ENCODE results near the gene PKM. TPM values are rescaled to one million over a fixed set of nuclear protein-coding genes. Genes with fewer than 3 reads are reported as not detected.
"Not testable (repeated sequence)": the region's sequence is repeated elsewhere in the genome, so short reads cannot be mapped to it uniquely, and the experiment has no call there.

Gene PKM
- total RNA-seq, 2 donors from 2014 or later, result 554 to 783 TPM

GRCh38 chr15:72189250-72189902, 41.6 kb downstream of the PKM start:
- intact Hi-C loops (cut with DNase I), result no loop called here
- no peak for DNase-seq (ENCODE audit: low spot score)

GRCh38 chr15:72184165-72184811, 46.7 kb downstream of the PKM start:
- intact Hi-C loops (cut with DNase I), result no loop called here
- peak; percentile 74 for DNase-seq (ENCODE audit: low spot score)

DNA sequence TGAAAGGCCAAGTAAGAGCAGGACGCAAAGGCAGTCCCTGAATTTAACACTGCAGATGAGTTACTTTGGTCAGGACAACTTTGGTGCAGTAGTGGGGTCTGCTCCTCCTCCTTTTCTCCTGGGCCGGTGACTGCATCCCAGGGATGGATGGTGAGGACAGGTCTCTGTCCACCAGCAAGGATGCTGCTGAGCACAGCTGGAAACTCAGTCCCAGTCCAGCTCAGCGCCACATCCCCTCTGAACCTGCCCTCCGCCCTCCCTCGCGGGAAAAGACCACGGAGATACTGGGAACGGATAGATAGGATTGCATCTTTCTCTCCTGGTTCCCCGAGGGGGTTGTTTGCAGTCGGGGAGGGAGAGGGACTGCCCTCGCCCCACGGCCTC, 47.2 kb downstream of the PKM start:
- intact Hi-C loops (cut with DNase I), result no loop called here
- peak; percentile 70 for DNase-seq (ENCODE audit: low spot score)

GRCh38 chr15:72182673-72183072, 48.3 kb downstream of the PKM start:
- peak; percentile 9 for DNase-seq (ENCODE audit: low spot score)
- intact Hi-C loops (cut with DNase I), result no loop called here

- intact Hi-C loops (cut with DNase I), result no loop called here
- DNase-seq (ENCODE audit: low spot score), result no peak
These were observed 48.7 kb downstream of the PKM start for GRCh38 chr15:72182244-72182643.

DNA sequence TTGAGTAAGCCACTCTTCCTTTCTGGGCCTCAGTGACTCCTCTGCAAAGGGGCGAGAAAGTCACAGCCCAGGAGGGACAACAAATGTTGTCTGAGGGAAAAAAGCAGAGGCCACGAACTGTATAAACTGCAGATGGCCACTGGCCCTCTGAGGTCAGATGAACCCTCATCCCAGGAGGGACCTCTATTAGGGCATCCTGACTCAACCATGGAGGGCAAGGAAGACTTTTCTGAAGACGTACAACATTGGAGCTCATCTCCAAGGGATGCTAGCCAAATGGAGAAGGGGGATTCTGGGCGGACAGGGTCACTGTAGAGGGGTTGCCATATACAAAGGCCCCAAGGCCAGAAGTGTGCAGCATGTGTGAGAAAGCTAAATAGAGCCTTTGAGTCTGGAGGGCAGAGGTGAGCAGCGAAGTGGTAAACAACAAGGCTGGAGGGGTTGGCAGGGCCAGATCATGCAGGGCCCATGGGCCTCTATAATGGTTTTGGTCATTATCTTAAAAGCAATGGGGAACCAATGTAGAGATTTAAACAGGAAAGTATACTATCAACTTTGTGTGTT, 50.1 kb downstream of the PKM start:
- intact Hi-C loops (cut with DNase I), result no loop called here
- DNase-seq (ENCODE audit: low spot score), result peak; percentile 24

- intact Hi-C loops (cut with DNase I), result no loop called here
- DNase-seq (ENCODE audit: low spot score), result peak; percentile 81
These were observed 50.9 kb downstream of the PKM start for GRCh38 chr15:72179950-72180581.

DNA sequence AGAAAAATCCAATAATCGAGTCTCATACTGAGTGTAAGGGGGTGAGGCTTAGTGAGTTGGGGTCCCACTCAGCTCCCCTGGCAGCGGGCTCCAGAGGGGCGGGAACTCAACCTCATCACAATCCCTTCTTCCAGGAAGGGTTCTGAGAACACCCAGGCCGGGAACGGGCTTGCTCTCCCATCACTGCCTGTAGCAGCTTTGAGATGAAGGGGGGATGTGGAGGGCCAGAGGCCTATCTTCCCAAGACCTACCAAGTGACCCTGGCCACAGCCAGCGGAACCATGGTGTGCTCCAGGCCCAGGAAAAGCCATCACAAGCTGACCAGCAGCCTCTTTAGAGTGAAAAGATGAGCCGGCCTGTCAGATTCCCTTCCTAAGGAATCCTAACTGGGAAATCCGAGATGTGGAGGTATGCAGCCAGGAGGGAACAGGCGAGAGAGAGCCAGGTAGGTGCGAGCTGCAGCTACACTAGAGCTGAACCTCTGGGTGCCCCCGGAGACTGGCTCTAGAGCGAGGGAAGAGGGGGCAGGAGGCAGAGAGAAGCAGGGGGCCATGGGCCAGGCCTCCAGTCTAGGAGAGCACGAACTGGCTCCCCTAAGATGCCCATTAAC, 51.9 kb downstream of the PKM start:
- peak; percentile 67 for DNase-seq (ENCODE audit: low spot score)
- intact Hi-C loops (cut with DNase I), result no loop called here

DNA sequence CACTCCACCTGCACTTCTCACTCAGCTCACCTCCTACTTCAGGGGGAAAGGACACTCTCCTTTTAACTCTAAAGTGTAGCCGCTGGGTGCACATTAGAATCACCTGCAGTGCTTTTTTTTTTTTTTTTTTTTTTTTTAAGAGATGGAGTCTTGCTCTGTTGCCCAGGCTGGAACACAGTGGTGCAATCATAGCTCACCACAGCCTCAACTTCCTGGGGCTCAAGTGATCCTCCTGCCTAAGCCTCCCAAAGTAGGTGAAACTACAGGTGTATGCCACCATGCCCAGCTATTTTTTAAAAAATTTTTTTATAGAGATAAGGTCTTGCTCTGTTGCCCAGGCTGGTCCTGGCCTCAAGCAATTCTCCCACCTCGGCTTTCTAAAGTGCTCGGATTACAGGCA, 54.2 kb downstream of the PKM start:
- peak; percentile 1 for DNase-seq (ENCODE audit: low spot score)
- intact Hi-C loops (cut with DNase I), result no loop called here

GRCh38 chr15:72176159-72176558, 54.8 kb downstream of the PKM start:
- intact Hi-C loops (cut with DNase I), result no loop called here
- DNase-seq (ENCODE audit: low spot score), result peak; percentile 87

DNA sequence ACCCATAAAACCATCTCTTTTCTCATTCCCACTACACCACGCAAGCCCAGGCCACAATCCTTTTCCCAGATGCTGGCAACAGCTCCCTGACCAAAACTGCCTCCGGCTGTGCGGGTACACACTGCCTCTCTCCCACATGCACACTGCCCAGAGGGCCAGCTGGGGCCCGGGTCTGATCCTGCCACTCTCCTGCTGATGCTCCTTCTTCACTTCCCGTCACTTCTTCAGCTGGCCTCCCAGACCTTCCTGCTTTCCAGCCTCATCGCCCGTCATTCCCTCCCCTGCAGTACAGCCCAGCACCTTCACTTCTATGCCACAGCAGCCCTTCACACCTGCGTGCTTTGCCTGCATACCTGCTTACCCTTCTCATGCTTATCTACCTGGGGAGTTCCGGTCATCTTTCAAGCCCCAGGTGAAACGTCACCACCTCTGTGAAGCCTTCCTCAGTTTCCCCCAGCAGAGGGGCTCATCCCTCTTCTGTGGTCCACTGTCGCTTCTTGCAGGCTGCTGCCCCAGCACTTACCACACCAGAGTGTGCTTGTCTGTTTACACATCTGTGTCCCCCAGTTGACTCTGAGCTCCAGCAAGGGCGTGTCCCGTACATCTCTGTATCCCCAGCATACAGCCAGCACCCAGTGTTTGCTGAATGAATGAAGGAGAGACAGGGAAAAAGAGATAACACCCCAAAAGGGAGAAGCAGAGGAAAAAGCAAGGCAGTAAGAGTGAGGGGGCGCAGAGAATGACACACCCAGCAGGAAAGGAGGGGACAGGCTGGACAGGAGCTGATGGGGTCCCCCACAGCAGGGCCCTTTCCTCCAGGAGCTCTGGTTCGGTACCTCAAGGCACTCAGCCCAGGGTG, 55.6 kb downstream of the PKM start:
- intact Hi-C loops (cut with DNase I), result no loop called here
- DNase-seq (ENCODE audit: low spot score), result peak; percentile 29

DNA sequence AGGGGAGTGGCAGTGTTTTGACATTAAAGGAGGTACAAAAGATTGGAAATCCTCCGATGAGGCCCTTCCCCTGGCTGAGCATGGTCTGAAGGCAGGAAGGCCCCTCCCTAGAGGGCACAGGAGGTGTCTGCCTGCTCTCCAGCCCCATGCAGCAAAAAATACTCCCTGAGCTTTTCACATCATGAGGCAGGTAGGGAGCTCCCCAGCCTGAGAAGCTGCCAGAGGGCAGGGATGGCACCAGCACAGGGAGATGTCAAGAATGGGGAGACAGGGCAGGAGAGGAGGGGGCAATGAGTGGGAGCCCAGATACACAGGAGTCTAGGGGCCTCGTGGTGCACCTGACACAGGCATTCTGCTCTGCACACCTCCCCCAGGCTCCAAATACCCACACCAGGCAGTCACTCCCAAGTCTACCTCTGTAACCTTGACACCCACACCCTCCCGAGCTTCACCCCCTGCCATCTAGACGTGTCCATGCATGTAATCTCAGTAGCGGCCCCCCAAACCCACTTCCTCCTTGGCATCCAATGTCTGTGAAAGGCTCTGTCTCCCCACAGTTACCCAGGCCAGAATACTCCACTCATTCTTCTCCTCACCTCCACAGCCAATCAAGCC, 56.3 kb downstream of the PKM start:
- intact Hi-C loops (cut with DNase I), result no loop called here
- peak; percentile 38 for DNase-seq (ENCODE audit: low spot score)

DNA sequence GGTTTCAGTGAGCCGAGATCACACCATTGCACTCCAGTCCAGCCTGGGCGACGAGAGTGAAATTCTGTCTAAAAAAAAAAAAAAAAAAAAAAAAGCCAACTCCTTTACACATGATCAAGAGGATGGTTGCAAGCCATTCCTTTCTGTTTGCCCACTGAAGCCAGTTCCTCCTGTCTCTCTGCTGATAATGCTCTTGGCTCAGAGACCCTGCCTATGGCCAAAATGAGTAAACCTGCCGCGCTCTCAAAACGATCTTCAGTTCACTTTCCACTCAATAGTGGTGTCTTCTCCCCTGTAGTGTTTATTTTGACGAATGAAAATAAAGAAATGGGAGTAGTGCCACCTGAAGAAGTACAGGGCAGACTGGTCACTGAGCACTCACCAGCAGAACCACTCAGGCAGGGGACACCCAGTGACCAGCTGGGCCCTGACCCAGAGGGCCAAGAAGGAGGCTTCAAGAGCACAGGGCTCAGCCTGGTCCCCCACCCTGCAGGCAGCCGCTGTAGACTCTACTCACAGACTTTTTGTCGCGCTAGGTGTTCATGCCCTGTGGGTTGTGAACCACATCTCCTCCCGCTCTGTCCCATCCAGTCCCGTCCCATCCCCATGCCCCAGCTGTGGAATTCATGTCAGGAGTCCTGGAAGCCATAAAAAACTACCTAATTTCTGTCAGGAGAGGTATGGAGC, 57.0 kb downstream of the PKM start:
- intact Hi-C loops (cut with DNase I), result no loop called here
- peak; percentile 67 for DNase-seq (ENCODE audit: low spot score)

GRCh38 chr15:72173401-72173800, 57.6 kb downstream of the PKM start:
- DNase-seq (ENCODE audit: low spot score), result peak; percentile 73
- intact Hi-C loops (cut with DNase I), result no loop called here

GRCh38 chr15:72172796-72173195, 58.2 kb downstream of the PKM start:
- DNase-seq (ENCODE audit: low spot score), result peak; percentile 54
- intact Hi-C loops (cut with DNase I), result no loop called here

GRCh38 chr15:72171978-72172377, 59.0 kb downstream of the PKM start:
- intact Hi-C loops (cut with DNase I), result not testable (repeated sequence)
- DNase-seq (ENCODE audit: low spot score), result peak; percentile 12

GRCh38 chr15:72170691-72171090, 60.3 kb downstream of the PKM start:
- intact Hi-C loops (cut with DNase I), result no loop called here
- DNase-seq (ENCODE audit: low spot score), result no peak

DNA sequence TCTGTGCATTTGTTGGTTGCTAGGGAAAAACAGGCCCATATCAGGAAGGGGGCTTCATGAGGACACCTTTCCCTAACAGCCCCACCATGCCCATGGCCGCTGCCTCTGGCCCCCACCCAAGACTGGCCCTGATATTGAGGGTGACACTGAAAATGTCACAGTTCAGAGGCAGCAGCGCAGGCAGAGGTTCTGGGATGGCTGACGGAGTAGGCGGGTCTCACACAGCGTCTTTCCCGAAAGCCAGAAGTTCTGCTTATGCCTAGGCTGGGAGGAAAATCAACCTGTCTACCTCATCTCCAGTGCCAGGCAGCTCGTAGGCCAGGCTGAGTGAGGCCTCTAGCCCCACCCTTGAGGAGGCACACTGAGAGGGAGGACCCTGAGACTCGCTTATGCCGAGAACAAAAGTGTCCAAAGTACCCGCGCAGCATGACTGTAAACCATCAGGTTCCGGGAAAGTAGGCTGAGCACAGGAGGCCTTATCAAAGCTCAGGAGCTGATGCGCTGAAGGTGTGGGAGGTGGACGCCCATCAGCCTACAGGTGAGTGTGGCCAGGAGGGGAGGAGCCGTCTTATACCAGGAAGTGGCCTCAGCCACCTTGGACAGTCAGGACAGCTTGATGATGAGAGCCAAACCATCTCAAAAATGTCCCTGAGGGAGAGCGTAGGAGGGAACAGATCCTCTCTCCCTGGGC, 60.9 kb downstream of the PKM start:
- no peak for DNase-seq (ENCODE audit: low spot score)
- intact Hi-C loops (cut with DNase I), result no loop called here

All from posterior vena cava (tissue), 2 donors.